ENCODE measurements around the gene AMER2. TPM values are rescaled to one million over a fixed set of nuclear protein-coding genes. Genes with fewer than 3 reads are reported as not detected.

Gene AMER2
- polyA plus RNA-seq, 1 donor from 2014 or later: 33.2 TPM

GRCh38 chr13:25118378-25118905 is 53.6 kb downstream of the AMER2 start:
- H3K4me3 ChIP-seq (ENCODE audit: low read length): no peak overlapping the region
- no peak overlapping the region for H2AFZ ChIP-seq (ENCODE audit: low read depth, low read length)
- no peaks in the 10 kb centered on the region for H4K20me1 ChIP-seq (ENCODE audit: insufficient read depth)
- no peaks in the 10 kb centered on the region for H3F3A ChIP-seq (ENCODE audit: insufficient read depth, low read length, poor library complexity, severe bottlenecking)
- H3K27ac ChIP-seq (ENCODE audit: low read length): no peak overlapping the region
- H3K79me2 ChIP-seq (replicated peaks; ENCODE audit: insufficient read depth, low read length): no peaks in the 10 kb centered on the region
- H3K27me3 ChIP-seq (ENCODE audit: insufficient read depth, low read depth, low read length): no peaks in the 10 kb centered on the region
- no peaks in the 10 kb centered on the region for H3K9me3 ChIP-seq (ENCODE audit: low read length)
- H3K36me3 ChIP-seq (ENCODE audit: insufficient read depth, low read length): no peaks in the 10 kb centered on the region
- no peak overlapping the region for H3K9ac ChIP-seq (ENCODE audit: low read length)
- TF ChIP-seq REST (IDR thresholded peaks at IDR 0.05; ENCODE audit: borderline replicate concordance): no peak
- no peak for TF ChIP-seq EP300 (conservative IDR thresholded peaks at IDR 0.05; ENCODE audit: poor library complexity, severe bottlenecking)
- TF ChIP-seq MXI1 (conservative IDR thresholded peaks at IDR 0.05; ENCODE audit: poor library complexity, severe bottlenecking): no peak
- no peak for TF ChIP-seq POLR2AphosphoS5 (IDR thresholded peaks at IDR 0.05)
- TF ChIP-seq RAD21 (conservative IDR thresholded peaks at IDR 0.05): no peak
- no peak for TF ChIP-seq TAF1 (IDR thresholded peaks at IDR 0.05; ENCODE audit: low read depth)
- TF ChIP-seq EZH2 (IDR thresholded peaks at IDR 0.05; ENCODE audit: borderline replicate concordance, insufficient read depth, low read length, poor library complexity, severe bottlenecking): no peak
- no peak for TF ChIP-seq CTCF (IDR thresholded peaks at IDR 0.05; ENCODE audit: poor library complexity, severe bottlenecking)
- no peak for TF ChIP-seq SMC3 (conservative IDR thresholded peaks at IDR 0.05; ENCODE audit: poor library complexity)
- H3K4me2 ChIP-seq (ENCODE audit: low read length): no peak overlapping the region
- no peaks in the 10 kb centered on the region for H3K9me2 ChIP-seq (ENCODE audit: insufficient read depth, low read length)

- H3K4me3 ChIP-seq (ENCODE audit: low read length): no peak overlapping the region
- H3K27ac ChIP-seq (ENCODE audit: low read length): no peak overlapping the region
- no peak overlapping the region for H3K9ac ChIP-seq (ENCODE audit: low read length)
- TF ChIP-seq TAF1 (IDR thresholded peaks at IDR 0.05; ENCODE audit: low read depth) (no peak), SMC3 (conservative IDR thresholded peaks at IDR 0.05; ENCODE audit: poor library complexity) (no peak), CTCF (IDR thresholded peaks at IDR 0.05; ENCODE audit: poor library complexity, severe bottlenecking) (no peak)
- H3K27me3 ChIP-seq (ENCODE audit: insufficient read depth, low read depth, low read length): no peaks in the 10 kb centered on the region
- no peak overlapping the region for H2AFZ ChIP-seq (ENCODE audit: low read depth, low read length)
- H3F3A ChIP-seq (ENCODE audit: insufficient read depth, low read length, poor library complexity, severe bottlenecking): no peaks in the 10 kb centered on the region
- no peaks in the 10 kb centered on the region for H4K20me1 ChIP-seq (ENCODE audit: insufficient read depth)
- H3K9me3 ChIP-seq (ENCODE audit: low read length): no peaks in the 10 kb centered on the region
- no peak overlapping the region for H3K4me2 ChIP-seq (ENCODE audit: low read length)
- H3K9me2 ChIP-seq (ENCODE audit: insufficient read depth, low read length): no peaks in the 10 kb centered on the region
- no peaks in the 10 kb centered on the region for H3K79me2 ChIP-seq (replicated peaks; ENCODE audit: insufficient read depth, low read length)
- no peaks in the 10 kb centered on the region for H3K36me3 ChIP-seq (ENCODE audit: insufficient read depth, low read length)
Observed at GRCh38 chr13:25117312-25117711, 54.8 kb downstream of the AMER2 start.

Measured in neural cell (in vitro differentiated cells).